ENCODE data around the gene SLC22A5.
A peak's percentile ranks its signal among the peaks of the same experiment; 100 is the strongest.
"Not testable (repeated sequence)": the region's sequence is repeated elsewhere in the genome, so short reads cannot be mapped to it uniquely, and the experiment has no call there.

The SLC22A5 gene

DNA sequence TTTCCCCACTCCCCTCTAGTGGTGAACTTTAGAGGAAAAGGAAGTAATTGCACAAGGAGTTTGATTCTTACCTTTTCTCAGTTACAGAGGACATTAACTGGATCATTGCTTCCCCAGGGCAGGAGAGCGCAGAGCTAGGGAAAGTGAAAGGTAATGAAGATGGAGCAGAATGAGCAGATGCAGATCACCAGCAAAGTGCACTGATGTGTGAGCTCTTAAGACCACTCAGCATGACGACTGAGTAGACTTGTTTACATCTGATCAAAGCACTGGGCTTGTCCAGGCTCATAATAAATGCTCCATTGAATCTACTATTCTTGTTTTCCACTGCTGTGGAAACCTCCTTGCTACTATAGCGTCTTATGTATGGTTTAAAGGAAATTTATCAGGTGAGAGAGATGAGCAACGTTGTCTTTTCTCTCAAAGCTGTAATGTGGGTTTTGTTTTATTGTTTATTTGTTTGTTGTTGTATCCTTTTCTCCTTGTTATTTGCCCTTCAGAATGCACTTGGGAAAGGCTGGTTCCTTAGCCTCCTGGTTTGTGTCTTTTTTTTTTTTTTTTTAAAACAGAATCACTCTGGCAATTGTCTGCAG is 25.3 kb downstream of the SLC22A5 start:
- peak; percentile 39 for DNase-seq (ENCODE audit: low spot score)
- TF ChIP-seq, protein P1, sequence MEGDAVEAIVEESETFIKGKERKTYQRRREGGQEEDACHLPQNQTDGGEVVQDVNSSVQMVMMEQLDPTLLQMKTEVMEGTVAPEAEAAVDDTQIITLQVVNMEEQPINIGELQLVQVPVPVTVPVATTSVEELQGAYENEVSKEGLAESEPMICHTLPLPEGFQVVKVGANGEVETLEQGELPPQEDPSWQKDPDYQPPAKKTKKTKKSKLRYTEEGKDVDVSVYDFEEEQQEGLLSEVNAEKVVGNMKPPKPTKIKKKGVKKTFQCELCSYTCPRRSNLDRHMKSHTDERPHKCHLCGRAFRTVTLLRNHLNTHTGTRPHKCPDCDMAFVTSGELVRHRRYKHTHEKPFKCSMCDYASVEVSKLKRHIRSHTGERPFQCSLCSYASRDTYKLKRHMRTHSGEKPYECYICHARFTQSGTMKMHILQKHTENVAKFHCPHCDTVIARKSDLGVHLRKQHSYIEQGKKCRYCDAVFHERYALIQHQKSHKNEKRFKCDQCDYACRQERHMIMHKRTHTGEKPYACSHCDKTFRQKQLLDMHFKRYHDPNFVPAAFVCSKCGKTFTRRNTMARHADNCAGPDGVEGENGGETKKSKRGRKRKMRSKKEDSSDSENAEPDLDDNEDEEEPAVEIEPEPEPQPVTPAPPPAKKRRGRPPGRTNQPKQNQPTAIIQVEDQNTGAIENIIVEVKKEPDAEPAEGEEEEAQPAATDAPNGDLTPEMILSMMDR (IDR thresholded peaks at IDR 0.05; ENCODE audit: extremely low read depth, missing control alignments) = no peak

DNA sequence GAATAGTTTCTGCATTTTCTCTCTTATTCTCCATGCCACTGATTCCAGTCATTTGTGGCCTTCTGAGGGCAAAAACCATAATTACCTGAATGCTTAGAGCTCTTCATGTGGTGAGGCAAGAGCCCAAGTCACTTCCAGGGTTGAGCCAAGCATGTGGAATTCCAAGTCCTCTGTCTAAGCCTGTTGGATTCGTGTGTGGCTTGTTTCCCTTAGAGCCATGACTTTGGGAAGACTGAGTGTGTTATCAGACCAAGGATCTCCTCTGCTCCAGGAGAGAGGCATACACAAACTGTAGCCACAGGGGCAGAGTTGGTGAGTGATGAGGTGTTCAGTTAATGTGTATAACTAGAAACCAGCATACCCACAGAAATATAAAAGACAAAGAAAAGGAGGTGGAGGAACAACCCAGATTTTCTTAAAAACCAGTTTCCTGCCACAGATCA is 27.1 kb downstream of the SLC22A5 start:
- DNase-seq (ENCODE audit: low spot score) = no peak
- TF ChIP-seq, protein P1 (IDR thresholded peaks at IDR 0.05; ENCODE audit: extremely low read depth, missing control alignments) = no peak

DNA sequence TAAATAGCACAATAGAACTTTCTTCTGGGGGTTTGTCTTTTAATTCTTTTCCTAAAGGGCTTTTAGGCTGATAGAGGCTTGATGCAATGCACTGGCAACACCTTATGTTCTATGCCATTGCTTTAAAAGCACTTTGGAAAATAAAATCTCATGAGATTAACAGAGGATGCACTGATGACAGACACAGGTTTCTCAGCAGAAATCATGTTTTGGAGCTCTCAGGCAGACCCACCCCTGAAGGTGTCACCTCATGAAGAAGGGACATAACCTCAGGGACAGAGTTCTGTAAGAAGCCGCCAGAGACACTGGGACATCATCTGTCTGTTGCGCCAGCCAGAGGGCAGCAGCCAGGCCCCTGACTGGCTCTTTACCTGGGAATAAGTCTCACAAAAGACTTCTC is 27.7 kb downstream of the SLC22A5 start:
- no peak for DNase-seq (ENCODE audit: low spot score)
- TF ChIP-seq, protein P1 (IDR thresholded peaks at IDR 0.05; ENCODE audit: extremely low read depth, missing control alignments) = no peak

DNA sequence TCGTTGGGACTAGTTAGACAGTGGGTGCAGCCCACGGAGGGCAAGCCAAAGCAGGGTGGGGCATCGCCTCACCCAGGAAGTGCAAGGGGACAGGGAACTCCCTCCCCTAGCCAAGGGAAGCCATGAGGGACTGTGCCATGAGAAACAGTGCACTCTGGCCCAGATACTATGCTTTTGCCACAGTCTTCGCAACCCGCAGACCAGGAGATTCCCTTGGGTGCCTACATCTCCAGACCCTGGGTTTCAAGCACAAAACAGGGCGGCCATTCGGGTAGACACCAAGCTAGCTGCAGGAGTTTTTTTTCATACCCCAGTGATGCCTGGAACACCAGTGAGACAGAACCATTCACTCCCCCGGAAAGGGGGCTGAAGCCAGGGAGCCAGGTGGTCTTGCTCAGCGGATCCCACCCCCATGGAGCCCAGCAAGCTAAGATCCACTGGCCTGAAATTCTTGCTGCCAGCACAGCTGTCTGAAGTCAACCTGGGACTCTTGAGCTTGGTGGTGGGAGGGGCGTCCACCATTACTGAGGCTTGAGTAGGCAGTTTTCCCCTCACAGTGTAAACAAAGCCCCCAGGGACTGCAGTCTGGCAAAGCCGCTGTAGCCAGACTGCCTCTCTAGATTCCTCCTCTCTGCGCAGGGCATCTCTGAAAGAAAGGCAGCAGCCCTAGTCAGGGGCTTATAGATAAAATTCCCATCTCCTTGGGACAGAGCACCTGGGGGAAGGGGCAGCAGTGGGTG is 28.6 kb downstream of the SLC22A5 start:
- not testable (repeated sequence) for DNase-seq (ENCODE audit: low spot score)

DNA sequence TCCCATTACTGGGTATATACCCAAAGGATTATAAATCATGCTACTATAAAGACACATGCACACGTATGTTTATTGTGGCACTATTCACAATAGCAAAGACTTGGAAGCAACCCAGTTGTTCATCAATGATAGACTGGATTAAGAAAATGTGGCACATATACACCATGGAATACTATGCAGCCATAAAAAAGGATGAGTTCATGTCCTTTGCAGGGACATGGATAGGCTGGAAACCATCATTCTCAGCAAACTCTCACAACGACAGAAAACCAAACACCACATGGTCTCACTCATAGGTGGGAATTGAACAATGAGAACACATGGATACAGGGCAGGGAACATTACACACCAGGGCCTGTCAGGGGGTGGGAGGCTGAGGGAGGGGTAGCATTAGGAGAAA is 34.5 kb downstream of the SLC22A5 start:
- not testable (repeated sequence) for DNase-seq (ENCODE audit: low spot score)

DNA sequence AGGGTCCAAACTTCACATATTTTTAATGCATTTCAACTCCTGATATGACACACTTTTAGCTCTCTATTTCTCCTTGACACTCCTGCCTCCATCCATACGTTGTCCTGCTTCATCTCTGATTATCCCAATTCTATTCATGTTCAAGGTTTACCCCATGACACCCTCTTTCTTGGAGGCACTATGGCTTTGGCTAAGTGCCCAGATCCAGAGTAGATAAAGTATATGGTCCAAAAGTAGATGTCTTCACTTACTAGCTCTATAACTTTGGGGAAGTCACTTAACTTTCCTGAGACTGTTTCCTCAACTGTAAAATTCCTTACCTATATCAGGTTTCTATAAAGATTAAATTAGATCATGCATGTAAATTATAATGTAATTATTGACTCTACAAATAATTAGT is 36.1 kb downstream of the SLC22A5 start:
- TF ChIP-seq, protein P1 (IDR thresholded peaks at IDR 0.05; ENCODE audit: extremely low read depth, missing control alignments) = no peak
- no peak for DNase-seq (ENCODE audit: low spot score)

DNA sequence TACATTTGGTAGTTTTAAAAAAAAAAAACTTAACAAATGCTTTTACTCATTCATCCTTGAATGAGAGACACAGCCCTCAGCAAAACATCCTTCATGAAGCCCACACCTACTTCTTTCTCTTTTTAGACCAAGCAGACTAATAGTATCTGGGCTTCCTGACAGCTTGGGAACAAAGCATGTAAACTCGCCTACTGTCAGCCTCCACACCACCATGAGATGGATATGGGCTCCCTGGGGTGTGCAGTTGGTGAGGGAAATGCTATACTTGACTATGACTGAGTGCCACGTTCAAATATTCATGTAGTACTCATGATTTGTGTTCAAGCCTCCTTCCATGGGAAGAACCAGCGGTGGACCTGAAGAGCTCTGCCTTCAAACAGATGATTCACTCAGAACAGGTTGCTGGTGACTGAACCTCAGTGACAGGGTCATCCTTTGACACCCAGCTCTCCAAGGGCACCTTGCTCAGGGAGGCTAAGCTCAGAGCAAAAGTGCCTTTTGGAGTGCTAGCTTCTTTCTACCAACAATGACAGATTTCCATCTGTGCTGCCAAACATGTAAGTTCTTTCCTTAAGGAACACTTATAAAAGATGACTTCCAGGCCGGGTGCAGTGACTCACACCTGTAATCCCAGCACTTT is 36.8 kb downstream of the SLC22A5 start:
- TF ChIP-seq, protein P1 (IDR thresholded peaks at IDR 0.05; ENCODE audit: extremely low read depth, missing control alignments) = no peak
- no peak for DNase-seq (ENCODE audit: low spot score)

DNA sequence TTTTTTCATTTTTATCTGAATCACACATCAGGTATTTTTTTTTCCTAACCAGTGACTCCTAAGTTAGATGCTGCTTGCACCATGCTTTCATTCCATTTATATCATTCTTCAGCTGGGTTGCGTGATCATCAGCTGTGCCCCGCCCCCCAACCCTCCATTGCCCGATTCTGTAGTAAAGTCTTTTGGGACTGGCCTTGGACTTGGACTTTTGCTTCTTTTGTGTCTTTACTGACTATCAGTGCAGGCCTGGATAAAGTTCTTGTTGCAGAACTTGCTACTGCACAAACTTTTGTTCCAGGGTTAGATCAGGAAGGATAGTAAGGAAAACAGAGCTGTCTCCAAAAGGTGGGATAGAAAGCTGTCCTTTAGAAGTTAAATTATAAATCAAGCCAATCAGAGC is 38.5 kb downstream of the SLC22A5 start:
- TF ChIP-seq, protein P1 (IDR thresholded peaks at IDR 0.05; ENCODE audit: extremely low read depth, missing control alignments) = no peak
- DNase-seq (ENCODE audit: low spot score) = no peak
